Vagina (tissue), 2 donors: ENCODE data around the gene ZNF407. TPM values are rescaled to one million over a fixed set of nuclear protein-coding genes. Genes with fewer than 3 reads are reported as not detected.

Experiments
- DNase-seq, 2 donors: peaks; one replicate each; pipeline ENCODE4 v3.0.0-alpha.2; 2017; ENCODE audit errors: extremely low spot score in 2 of 2
- H3K27ac ChIP-seq: fragments of 200-600 bp; sonication (generic); one replicate; pipeline ENCODE4 v1.5.1; 2019
- H3K27me3 ChIP-seq: fragments of 200-600 bp; sonication (generic); one replicate; pipeline ENCODE4 v1.5.1; 2019
- H3K36me3 ChIP-seq, 2 donors: fragments of 200-600 bp; sonication (generic); one replicate each; pipeline ENCODE4 v1.5.1; 2017 to 2019
- H3K4me1 ChIP-seq: fragments of 200-600 bp; sonication (generic); one replicate; pipeline ENCODE4 v1.5.1; 2019
- H3K4me3 ChIP-seq, 2 donors: fragments of 200-600 bp; sonication (generic); 1 replicate in 1 of 2; 2 replicates in 1 of 2; pipeline ENCODE4 v1.5.1; 2016 to 2019
- H3K9me3 ChIP-seq: fragments of 200-600 bp; sonication (generic); one replicate; pipeline ENCODE4 v1.5.1; 2019
- CTCF ChIP-seq, 3 experiments: fragments of 450-650 bp in 2 of 3; fragments of 200-600 bp in 1 of 3; sonication (generic) in 1 of 3; IDR thresholded peaks; one replicate each; pipeline ENCODE4 v1.5.1; 2017 to 2019; ENCODE audit warnings: antibody characterized with exemption in 3 of 3, mild to moderate bottlenecking in 2 of 3, moderate library complexity in 2 of 3
- POLR2A ChIP-seq, 2 donors: fragments of 450-650 bp; IDR thresholded peaks; one replicate each; pipeline ENCODE4 v1.6.1; 2017; ENCODE audit warnings: antibody characterized with exemption in 2 of 2, mild to moderate bottlenecking in 2 of 2, moderate library complexity in 2 of 2
- POLR2AphosphoS5 ChIP-seq, 2 donors: sonication (generic); formaldehyde crosslinking; IDR thresholded peaks; one replicate each; pipeline ENCODE4 v1.9.0; 2017; ENCODE audit warnings: antibody characterized with exemption in 2 of 2, mild to moderate bottlenecking in 2 of 2, low read depth in 1 of 2; ENCODE audit not compliant: insufficient read depth in 1 of 2
- intact Hi-C: fragments of 100-400 bp; cut with DNase I; formaldehyde crosslinking; loops from one replicate; pipeline ENCODE4 v1.15.1; 2023
- total RNA-seq: library from RNA; depleted of rRNA; stranded (reverse); fragments of >200 nt; gene quantifications from one replicate; pipeline ENCODE4 v1.2.3, GENCODE V29; 2016

Gene ZNF407
- total RNA-seq, 1 donor from 2014 or later: 15.5 TPM

GRCh38 chr18:75024871-75025270, 427.2 kb downstream of the ZNF407 start:
- no peak overlapping the region for H3K4me3 ChIP-seq
- no peak overlapping the region for H3K27ac ChIP-seq
- intact Hi-C loops: loop anchor here (5.0 kb wide), 1 partner anchor 563 kb away; no protein-coding TSS in a partner anchor
- no peak for DNase-seq
- no peaks in the 10 kb centered on the region for H3K27me3 ChIP-seq
- H3K4me1 ChIP-seq: no peaks in the 10 kb centered on the region
- TF ChIP-seq CTCF (IDR thresholded peaks at IDR 0.05) (no peak), POLR2A (IDR thresholded peaks at IDR 0.05) (no peak)
- H3K9me3 ChIP-seq: no peaks in the 10 kb centered on the region
- H3K36me3 ChIP-seq: no peaks in the 10 kb centered on the region

- no peak overlapping the region for H3K27ac ChIP-seq
- no peaks in the 10 kb centered on the region for H3K4me1 ChIP-seq
- H3K4me3 ChIP-seq: no peak overlapping the region
- intact Hi-C loops: no loop called here
- TF ChIP-seq CTCF (IDR thresholded peaks at IDR 0.05) (no peak), POLR2A (IDR thresholded peaks at IDR 0.05) (no peak), POLR2AphosphoS5 (IDR thresholded peaks at IDR 0.05; ENCODE audit: insufficient read depth in 1 of 2, low read depth in 1 of 2) (no peak)
- no peaks in the 10 kb centered on the region for H3K27me3 ChIP-seq
- H3K36me3 ChIP-seq: no peaks in the 10 kb centered on the region
- no peak for DNase-seq
- H3K9me3 ChIP-seq: no peaks in the 10 kb centered on the region
These were observed 427.9 kb downstream of the ZNF407 start for GRCh38 chr18:75025573-75025972.

- no peaks in the 10 kb centered on the region for H3K9me3 ChIP-seq
- H3K4me3 ChIP-seq: no peak overlapping the region
- H3K27ac ChIP-seq: no peak overlapping the region
- no peaks in the 10 kb centered on the region for H3K36me3 ChIP-seq
- H3K4me1 ChIP-seq: no peaks in the 10 kb centered on the region
- intact Hi-C loops: no loop called here
- no peaks in the 10 kb centered on the region for H3K27me3 ChIP-seq
- TF ChIP-seq CTCF (IDR thresholded peaks at IDR 0.05) (no peak), POLR2AphosphoS5 (IDR thresholded peaks at IDR 0.05; ENCODE audit: insufficient read depth in 1 of 2, low read depth in 1 of 2) (no peak), POLR2A (IDR thresholded peaks at IDR 0.05) (no peak)
- DNase-seq: no peak
These were observed 431.8 kb downstream of the ZNF407 start for GRCh38 chr18:75029481-75029880.

- no peak overlapping the region for H3K4me3 ChIP-seq
- no peaks in the 10 kb centered on the region for H3K27me3 ChIP-seq
- H3K9me3 ChIP-seq: no peaks in the 10 kb centered on the region
- intact Hi-C loops: no loop called here
- no peak overlapping the region for H3K27ac ChIP-seq
- no peaks in the 10 kb centered on the region for H3K36me3 ChIP-seq
- DNase-seq: no peak
- TF ChIP-seq CTCF (IDR thresholded peaks at IDR 0.05) (no peak), POLR2AphosphoS5 (IDR thresholded peaks at IDR 0.05; ENCODE audit: insufficient read depth in 1 of 2, low read depth in 1 of 2) (no peak), POLR2A (IDR thresholded peaks at IDR 0.05) (no peak)
- no peaks in the 10 kb centered on the region for H3K4me1 ChIP-seq
These were observed 434.1 kb downstream of the ZNF407 start for GRCh38 chr18:75031717-75032317.

- no peak for TF ChIP-seq POLR2A (IDR thresholded peaks at IDR 0.05)
- intact Hi-C loops: no loop called here
These were observed 435.8 kb downstream of the ZNF407 start for GRCh38 chr18:75033516-75033915.

More at GRCh38 chr18:75033516-75033915, 435.8 kb downstream of the ZNF407 start:
- no peaks in the 10 kb centered on the region for H3K9me3 ChIP-seq
- H3K27ac ChIP-seq: no peak overlapping the region
- no peaks in the 10 kb centered on the region for H3K4me1 ChIP-seq
- no peaks in the 10 kb centered on the region for H3K27me3 ChIP-seq
- no peak for DNase-seq
- H3K36me3 ChIP-seq: no peaks in the 10 kb centered on the region
- no peak overlapping the region for H3K4me3 ChIP-seq
